Measurements from ENCODE around the gene GALNT2. TPM values are rescaled to one million over a fixed set of nuclear protein-coding genes. Genes with fewer than 3 reads are reported as not detected.

GALNT2 gene
- total and polyA plus RNA-seq, 9 of the 15 experiments (the other 6 are each of a cell fraction or from before 2014, with no cell fraction given), result 1.6 to 106 (median 51.9) TPM

DNA sequence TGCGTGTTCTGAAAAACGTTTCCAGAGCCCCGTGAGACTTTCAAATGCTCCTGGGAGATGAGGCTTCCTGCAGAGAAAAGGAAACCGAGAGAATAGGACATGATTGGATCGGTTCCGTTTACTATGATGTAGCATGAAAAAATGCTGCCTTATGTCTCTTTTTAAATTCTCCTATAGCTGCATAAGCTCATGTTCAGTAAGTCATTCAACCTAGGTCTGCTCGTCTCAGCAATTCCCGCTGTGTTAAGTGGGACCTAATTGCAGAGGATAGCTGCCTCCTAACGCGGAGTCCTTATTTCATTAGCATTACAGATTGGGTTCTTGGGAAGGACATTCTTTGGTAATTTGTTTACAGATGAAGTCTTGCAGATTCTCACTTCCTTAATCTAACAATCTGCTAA is 165.3 kb downstream of the GALNT2 start:
- H3K4me1 ChIP-seq (replicated peaks in 1 of 2; ENCODE audit: control insufficient read depth in 2 of 2, insufficient read depth in 2 of 2, low read length in 2 of 2), result peaks cover 0 to 12% of the 10 kb centered on the region in 2 experiments; a peak in 4 of 5 replicates
- H3K9me1 ChIP-seq (ENCODE audit: control insufficient read depth, insufficient read depth, low read length), result no peaks in the 10 kb centered on the region
- WGBS (ENCODE audit: insufficient coverage, low coverage, missing lambda C conversion rate), result 90% methylated on average over 10 of the region's 10 CpGs
- no peak overlapping the region for H3K4me3 ChIP-seq
- no peak overlapping the region for H3K4me2 ChIP-seq (ENCODE audit: insufficient read depth, low read length)
- no peak for FAIRE-seq
- no peak for ATAC-seq
- POLR2A ChIA-PET, result interaction anchor here (0.5 kb wide), 1 partner anchor 980 kb away, joined by 3 read pairs; no protein-coding TSS in a partner anchor
- CTCF ChIA-PET (ENCODE audit: low intra/inter-chr PET ratio), result no interaction called here
- peaks cover 31% of the 10 kb centered on the region for H3K36me3 ChIP-seq (ENCODE audit: control insufficient read depth, insufficient read depth, low read length)
- no peaks in the 10 kb centered on the region for H4K20me1 ChIP-seq (replicated peaks; ENCODE audit: control insufficient read depth, insufficient read depth, low read length)
- TF ChIP-seq EHMT2 (IDR thresholded peaks at IDR 0.05) (no peak), ZEB2 (IDR thresholded peaks at IDR 0.05) (no peak), TAF9B (IDR thresholded peaks at IDR 0.05; ENCODE audit: partially characterized antibody) (no peak), ZFP1 (CRISPR knock-in tag; IDR thresholded peaks at IDR 0.05) (no peak), NCOA6 (IDR thresholded peaks at IDR 0.05) (no peak), ZNF224 (CRISPR knock-in tag; IDR thresholded peaks at IDR 0.05) (no peak), SLC30A9 (CRISPR knock-in tag; IDR thresholded peaks at IDR 0.05) (no peak), KLF1 (tag; IDR thresholded peaks at IDR 0.05) (no peak), KLF16 (IDR thresholded peaks at IDR 0.05) (no peak), NR2F6 (CRISPR knock-in tag; IDR thresholded peaks at IDR 0.05) (no peak), ZNF785 (CRISPR knock-in tag; IDR thresholded peaks at IDR 0.05) (no peak), DMBX1 (CRISPR knock-in tag; IDR thresholded peaks at IDR 0.05; ENCODE audit: borderline replicate concordance) (no peak), POLR2AphosphoS2 (IDR thresholded peaks at IDR 0.05; ENCODE audit: low read length) (no peak), ZBTB34 (CRISPR knock-in tag; IDR thresholded peaks at IDR 0.05) (no peak), ZNF764 (CRISPR knock-in tag; IDR thresholded peaks at IDR 0.05; ENCODE audit: low read depth) (no peak), FOXJ2 (tag; IDR thresholded peaks at IDR 0.05) (no peak), NFE2 (IDR thresholded peaks at IDR 0.05; ENCODE audit: low read depth) (no peak)
- TF ChIP-seq, protein P1, sequence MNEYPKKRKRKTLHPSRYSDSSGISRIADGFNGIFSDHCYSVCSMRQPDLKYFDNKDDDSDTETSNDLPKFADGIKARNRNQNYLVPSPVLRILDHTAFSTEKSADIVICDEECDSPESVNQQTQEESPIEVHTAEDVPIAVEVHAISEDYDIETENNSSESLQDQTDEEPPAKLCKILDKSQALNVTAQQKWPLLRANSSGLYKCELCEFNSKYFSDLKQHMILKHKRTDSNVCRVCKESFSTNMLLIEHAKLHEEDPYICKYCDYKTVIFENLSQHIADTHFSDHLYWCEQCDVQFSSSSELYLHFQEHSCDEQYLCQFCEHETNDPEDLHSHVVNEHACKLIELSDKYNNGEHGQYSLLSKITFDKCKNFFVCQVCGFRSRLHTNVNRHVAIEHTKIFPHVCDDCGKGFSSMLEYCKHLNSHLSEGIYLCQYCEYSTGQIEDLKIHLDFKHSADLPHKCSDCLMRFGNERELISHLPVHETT (CRISPR knock-in tag; conservative IDR thresholded peaks at IDR 0.05 in 1 of 2, IDR thresholded peaks at IDR 0.05 in 1 of 2), result no peak
- intact Hi-C loops (cut with micrococcal nuclease), result no loop called here
- no peak for DNase-seq (ENCODE audit: extremely low read depth in 1 of 4, low spot score in 3 of 4)
- in situ Hi-C loops (cut with MboI), result no loop called here
- no TSS peak for BruUV-seq (replicated peaks)
- H2AFZ ChIP-seq (ENCODE audit: low read depth, low read length), result no peak overlapping the region
- H3K27ac ChIP-seq (ENCODE audit: extremely low read depth, low read depth, low read length), result no peak overlapping the region
- no peak overlapping the region for H3K9ac ChIP-seq (ENCODE audit: insufficient read depth in 1 of 2, low read depth in 2 of 2, low read length in 2 of 2)
- H3K27me3 ChIP-seq (ENCODE audit: control insufficient read depth in 2 of 2, insufficient read depth in 2 of 2, low read length in 2 of 2), result no peaks in the 10 kb centered on the region
- peaks cover 11% of the 10 kb centered on the region; the same call in 2 of the 3 replicates for H3K79me2 ChIP-seq (ENCODE audit: control insufficient read depth, insufficient read depth, low read length)
- no peaks in the 10 kb centered on the region for H3K9me3 ChIP-seq (replicated peaks; ENCODE audit: control insufficient read depth, insufficient read depth, low read depth, low read length)

All from K562 (cell line).